SK-N-SH (cell line): ENCODE measurements around the gene MAG. TPM values are rescaled to one million over a fixed set of nuclear protein-coding genes. Genes with fewer than 3 reads are reported as not detected.

Source experiments
- CTCF ChIA-PET: fragments of 300-600, 350-600 bp; formaldehyde crosslinking; extraction: SDS; loops from one replicate; lab custom pipeline; 2021; lab: Yijun Ruan, JAX
- POLR2A ChIA-PET: fragments of 350-600 bp; sonication (Branson Sonifier 250); formaldehyde crosslinking; extraction: SDS; loops from one replicate; lab custom pipeline; 2020; ENCODE audit warnings: antibody characterized with exemption, inconsistent platforms; lab: Yijun Ruan, JAX
- DNase-seq: peaks from one replicate; pipeline ENCODE4 v3.0.0; 2012
- H2AFZ ChIP-seq: fragments of 200-600 bp; sonication (generic); 2 replicates; pipeline ENCODE4 v1.8.1; 2016; ENCODE audit warnings: antibody characterized with exemption, mild to moderate bottlenecking, low read depth
- H3F3A ChIP-seq: fragments of 200-600 bp; sonication (generic); replicated peaks from 2 replicates; pipeline ENCODE3; 2016; ENCODE audit warnings: antibody characterized with exemption, mild to moderate bottlenecking; ENCODE audit not compliant: insufficient read depth
- H3K27ac ChIP-seq, 2 experiments: fragments of 200-500 bp in 1 of 2; fragments of 200-600 bp in 1 of 2; sonication (Bioruptor generic) in 1 of 2; sonication (generic), shearing (Covaris generic) in 1 of 2; 2 replicates each; pipeline versions ENCODE4 v1.5.1 to v1.6.1; 2014 to 2016; ENCODE audit warnings: low read depth in 2 of 2, inconsistent platforms in 1 of 2, low read length in 1 of 2, mild to moderate bottlenecking in 1 of 2, mixed read lengths in 1 of 2
- H3K27me3 ChIP-seq: fragments of 200-600 bp; sonication (generic), shearing (Covaris generic); 2 replicates; pipeline ENCODE4 v1.6.1; 2016; ENCODE audit warnings: mixed run types; ENCODE audit not compliant: insufficient read depth
- H3K36me3 ChIP-seq, 2 experiments: fragments of 200-500 bp in 1 of 2; fragments of 200-600 bp in 1 of 2; sonication (Bioruptor generic) in 1 of 2; sonication (generic) in 1 of 2; replicated peaks in 1 of 2; 2 replicates each; pipeline versions ENCODE3 to v1.5.1; 2014 to 2016; ENCODE audit warnings: low read length in 1 of 2, mild to moderate bottlenecking in 1 of 2; ENCODE audit not compliant: insufficient read depth in 2 of 2, control insufficient read depth in 1 of 2
- H3K4me1 ChIP-seq, 2 experiments: fragments of 200-500 bp in 1 of 2; fragments of 200-600 bp in 1 of 2; sonication (Bioruptor generic) in 1 of 2; sonication (generic), shearing (Covaris generic) in 1 of 2; 2 replicates each; pipeline versions ENCODE4 v1.5.1 to v1.6.1; 2014 to 2016; ENCODE audit warnings: low read depth in 1 of 2, low read length in 1 of 2, mixed run types in 1 of 2; ENCODE audit not compliant: insufficient read depth in 2 of 2, control insufficient read depth in 1 of 2
- H3K4me2 ChIP-seq: fragments of 200-600 bp; sonication (generic), shearing (Covaris generic); 2 replicates; pipeline ENCODE4 v1.6.1; 2017; ENCODE audit warnings: mixed run types
- H3K4me3 ChIP-seq, 2 experiments: fragments of 200-500 bp in 1 of 2; fragments of 200-600 bp in 1 of 2; sonication (Bioruptor generic) in 1 of 2; sonication (generic), shearing (Covaris generic) in 1 of 2; 2 replicates each; pipeline versions ENCODE4 v1.5.1 to v1.8.1; 2014 to 2016; ENCODE audit warnings: low read depth in 2 of 2, inconsistent platforms in 1 of 2, low read length in 1 of 2, mild to moderate bottlenecking in 1 of 2, mixed read lengths in 1 of 2, moderate library complexity in 1 of 2
- H3K79me2 ChIP-seq: fragments of 200-600 bp; sonication (generic); 2 replicates; pipeline ENCODE4 v1.8.1; 2017; ENCODE audit warnings: mild to moderate bottlenecking; ENCODE audit not compliant: insufficient read depth
- H3K9ac ChIP-seq: fragments of 200-600 bp; sonication (generic); 2 replicates; pipeline ENCODE4 v1.6.1; 2017; ENCODE audit warnings: mixed run types
- H3K9me2 ChIP-seq: fragments of 200-600 bp; sonication (generic); 2 replicates; pipeline ENCODE4 v1.6.1; 2017; ENCODE audit warnings: mixed run types
- H3K9me3 ChIP-seq: fragments of 200-600 bp; sonication (generic); 2 replicates; pipeline ENCODE4 v1.6.1; 2017; ENCODE audit warnings: mixed run types, mild to moderate bottlenecking, moderate library complexity
- H4K20me1 ChIP-seq: fragments of 200-600 bp; sonication (generic); 2 replicates; pipeline ENCODE4 v1.6.1; 2017; ENCODE audit warnings: mild to moderate bottlenecking, mixed run types; ENCODE audit not compliant: insufficient read depth
- CHD2 ChIP-seq: fragments of 150-350 bp; IDR thresholded peaks from 2 replicates; pipeline ENCODE4 v1.6.1; 2018; ENCODE audit warnings: low read length; ENCODE audit not compliant: partially characterized antibody
- ELF1 ChIP-seq: IDR thresholded peaks from 2 replicates; pipeline ENCODE4 v1.4.0; 2012
- FOSL2 ChIP-seq: IDR thresholded peaks from 2 replicates; pipeline ENCODE4 v1.4.0; 2012; ENCODE audit warnings: low read depth, mild to moderate bottlenecking, moderate library complexity, borderline replicate concordance
- GATA2 ChIP-seq: sonication (generic); formaldehyde crosslinking; IDR thresholded peaks from 2 replicates; pipeline ENCODE4 v1.5.0; 2020; ENCODE audit warnings: mild to moderate bottlenecking, missing genetic modification reagents
- JUND ChIP-seq: IDR thresholded peaks from 2 replicates; pipeline ENCODE4 v1.4.0; 2012
- MXI1 ChIP-seq: IDR thresholded peaks from 2 replicates; pipeline ENCODE4 v1.6.1; 2012; ENCODE audit warnings: mild to moderate bottlenecking, low read depth, low read length, improper control_type of control experiment
- NFIC ChIP-seq: IDR thresholded peaks from 2 replicates; pipeline ENCODE4 v1.4.0; 2012; ENCODE audit warnings: borderline replicate concordance
- POLR2AphosphoS5 ChIP-seq: IDR thresholded peaks from 2 replicates; pipeline ENCODE4 v1.6.1; 2012; ENCODE audit warnings: low read depth, low read length
- SMC3 ChIP-seq: IDR thresholded peaks from 2 replicates; pipeline ENCODE4 v1.6.1; 2012; ENCODE audit warnings: low read depth, low read length, improper control_type of control experiment
- TAF1 ChIP-seq: IDR thresholded peaks from 2 replicates; pipeline ENCODE4 v1.6.1; 2012; ENCODE audit warnings: low read depth, mild to moderate bottlenecking, low read length, moderate library complexity, borderline replicate concordance
- TCF12 ChIP-seq: IDR thresholded peaks from 2 replicates; pipeline ENCODE4 v1.4.0; 2012
- WGBS: methylation state at CpG from one replicate; pipeline ENCODE4 v1.1.6; 2017; ENCODE audit warnings: low lambda C conversion rate; 5-methylcytosine and 5-hydroxymethylcytosine counted together
- polyA plus RNA-seq, 3 experiments: library from polyadenylated mRNA; depleted of rRNA; stranded (reverse); fragments of >200 nt; gene quantifications; 2 replicates each; pipeline ENCODE4 v1.2.3, GENCODE V29; 2012
- TF ChIP-seq, protein P1 (sequence below): IDR thresholded peaks from 2 replicates; pipeline ENCODE4 v1.4.0; 2012; ENCODE audit warnings: low read depth, borderline replicate concordance
- TF ChIP-seq, protein P2 (sequence below): IDR thresholded peaks from 2 replicates; pipeline ENCODE4 v1.6.1; 2012; ENCODE audit warnings: mild to moderate bottlenecking, low read depth, low read length, moderate library complexity
- TF ChIP-seq, protein P3 (sequence below): fragments of 200-600 bp; sonication (generic); IDR thresholded peaks from 2 replicates; pipeline ENCODE4 v1.6.1; 2017; ENCODE audit warnings: antibody characterized with exemption, mild to moderate bottlenecking, moderate library complexity

MAG gene
- polyA plus RNA-seq, 1 of the 3 experiments (the other 2 are of a cell fraction) = not detected

DNA sequence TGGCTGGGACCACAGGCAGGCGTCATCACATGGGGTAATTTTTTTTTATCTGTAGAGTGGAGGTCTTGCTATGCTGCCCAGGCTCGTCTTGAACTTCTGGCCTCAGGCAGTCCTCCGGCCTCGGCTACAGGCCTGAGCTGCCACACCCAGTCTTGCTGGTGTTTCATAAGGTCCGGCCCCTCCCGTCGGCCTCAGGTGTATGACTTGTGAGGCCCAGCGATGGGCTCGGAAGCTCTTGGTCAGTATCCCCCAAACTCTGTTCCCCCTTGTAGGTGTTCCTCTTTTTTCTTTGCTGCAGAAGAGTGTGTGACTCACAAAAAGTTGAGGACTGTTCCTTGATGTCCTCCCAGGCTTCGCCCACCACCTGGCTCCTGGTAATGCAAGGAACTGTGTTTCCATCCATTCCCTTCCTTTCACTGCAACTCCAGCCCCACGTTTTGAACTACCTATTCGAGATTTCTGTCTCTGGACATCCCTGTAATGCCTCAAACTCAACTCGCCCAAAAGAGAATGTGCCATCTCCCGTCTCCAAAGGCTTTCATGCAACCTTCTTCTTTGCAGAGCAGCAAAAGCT is 18.2 kb upstream of the MAG start:
- no peak overlapping the region for H3K27ac ChIP-seq
- CTCF ChIA-PET = interaction anchor here (1.3 kb wide), 1 partner anchor 8 kb away, joined by 3 read pairs; the partner anchor contains the start of gene HAMP
- H3F3A ChIP-seq = no peaks in the 10 kb centered on the region
- POLR2A ChIA-PET = no interaction called here
- H3K9ac ChIP-seq = no peak overlapping the region
- no peak for TF ChIP-seq CHD2
- TF ChIP-seq SMC3 = no peak
- TF ChIP-seq GATA2 (CRISPR knock-in tag) = no peak
- no peak for TF ChIP-seq JUND
- no peak for TF ChIP-seq POLR2AphosphoS5
- TF ChIP-seq, protein P1, sequence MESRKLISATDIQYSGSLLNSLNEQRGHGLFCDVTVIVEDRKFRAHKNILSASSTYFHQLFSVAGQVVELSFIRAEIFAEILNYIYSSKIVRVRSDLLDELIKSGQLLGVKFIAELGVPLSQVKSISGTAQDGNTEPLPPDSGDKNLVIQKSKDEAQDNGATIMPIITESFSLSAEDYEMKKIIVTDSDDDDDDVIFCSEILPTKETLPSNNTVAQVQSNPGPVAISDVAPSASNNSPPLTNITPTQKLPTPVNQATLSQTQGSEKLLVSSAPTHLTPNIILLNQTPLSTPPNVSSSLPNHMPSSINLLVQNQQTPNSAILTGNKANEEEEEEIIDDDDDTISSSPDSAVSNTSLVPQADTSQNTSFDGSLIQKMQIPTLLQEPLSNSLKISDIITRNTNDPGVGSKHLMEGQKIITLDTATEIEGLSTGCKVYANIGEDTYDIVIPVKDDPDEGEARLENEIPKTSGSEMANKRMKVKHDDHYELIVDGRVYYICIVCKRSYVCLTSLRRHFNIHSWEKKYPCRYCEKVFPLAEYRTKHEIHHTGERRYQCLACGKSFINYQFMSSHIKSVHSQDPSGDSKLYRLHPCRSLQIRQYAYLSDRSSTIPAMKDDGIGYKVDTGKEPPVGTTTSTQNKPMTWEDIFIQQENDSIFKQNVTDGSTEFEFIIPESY = no peak
- TF ChIP-seq MXI1 = no peak
- TF ChIP-seq, protein P2, sequence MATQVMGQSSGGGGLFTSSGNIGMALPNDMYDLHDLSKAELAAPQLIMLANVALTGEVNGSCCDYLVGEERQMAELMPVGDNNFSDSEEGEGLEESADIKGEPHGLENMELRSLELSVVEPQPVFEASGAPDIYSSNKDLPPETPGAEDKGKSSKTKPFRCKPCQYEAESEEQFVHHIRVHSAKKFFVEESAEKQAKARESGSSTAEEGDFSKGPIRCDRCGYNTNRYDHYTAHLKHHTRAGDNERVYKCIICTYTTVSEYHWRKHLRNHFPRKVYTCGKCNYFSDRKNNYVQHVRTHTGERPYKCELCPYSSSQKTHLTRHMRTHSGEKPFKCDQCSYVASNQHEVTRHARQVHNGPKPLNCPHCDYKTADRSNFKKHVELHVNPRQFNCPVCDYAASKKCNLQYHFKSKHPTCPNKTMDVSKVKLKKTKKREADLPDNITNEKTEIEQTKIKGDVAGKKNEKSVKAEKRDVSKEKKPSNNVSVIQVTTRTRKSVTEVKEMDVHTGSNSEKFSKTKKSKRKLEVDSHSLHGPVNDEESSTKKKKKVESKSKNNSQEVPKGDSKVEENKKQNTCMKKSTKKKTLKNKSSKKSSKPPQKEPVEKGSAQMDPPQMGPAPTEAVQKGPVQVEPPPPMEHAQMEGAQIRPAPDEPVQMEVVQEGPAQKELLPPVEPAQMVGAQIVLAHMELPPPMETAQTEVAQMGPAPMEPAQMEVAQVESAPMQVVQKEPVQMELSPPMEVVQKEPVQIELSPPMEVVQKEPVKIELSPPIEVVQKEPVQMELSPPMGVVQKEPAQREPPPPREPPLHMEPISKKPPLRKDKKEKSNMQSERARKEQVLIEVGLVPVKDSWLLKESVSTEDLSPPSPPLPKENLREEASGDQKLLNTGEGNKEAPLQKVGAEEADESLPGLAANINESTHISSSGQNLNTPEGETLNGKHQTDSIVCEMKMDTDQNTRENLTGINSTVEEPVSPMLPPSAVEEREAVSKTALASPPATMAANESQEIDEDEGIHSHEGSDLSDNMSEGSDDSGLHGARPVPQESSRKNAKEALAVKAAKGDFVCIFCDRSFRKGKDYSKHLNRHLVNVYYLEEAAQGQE = no peak
- no peak for TF ChIP-seq ELF1
- no peak for TF ChIP-seq TCF12
- TF ChIP-seq TAF1 = no peak
- DNase-seq = no peak
- no peak overlapping the region for H2AFZ ChIP-seq
- no peaks in the 10 kb centered on the region for H4K20me1 ChIP-seq
- peaks cover 28 to 37% of the 10 kb centered on the region in 2 experiments for H3K36me3 ChIP-seq
- peaks cover 5% of the 10 kb centered on the region for H3K79me2 ChIP-seq
- no peaks in the 10 kb centered on the region for H3K27me3 ChIP-seq
- 90% methylated on average over 14 of the region's 14 CpGs for WGBS
- H3K4me3 ChIP-seq = no peak overlapping the region
- H3K9me2 ChIP-seq = no peaks in the 10 kb centered on the region
- H3K9me3 ChIP-seq = no peaks in the 10 kb centered on the region
- H3K4me2 ChIP-seq = no peak overlapping the region
- H3K4me1 ChIP-seq = peaks cover 4 to 7% of the 10 kb centered on the region in 2 experiments; a peak in 1 of 4 replicates

DNA sequence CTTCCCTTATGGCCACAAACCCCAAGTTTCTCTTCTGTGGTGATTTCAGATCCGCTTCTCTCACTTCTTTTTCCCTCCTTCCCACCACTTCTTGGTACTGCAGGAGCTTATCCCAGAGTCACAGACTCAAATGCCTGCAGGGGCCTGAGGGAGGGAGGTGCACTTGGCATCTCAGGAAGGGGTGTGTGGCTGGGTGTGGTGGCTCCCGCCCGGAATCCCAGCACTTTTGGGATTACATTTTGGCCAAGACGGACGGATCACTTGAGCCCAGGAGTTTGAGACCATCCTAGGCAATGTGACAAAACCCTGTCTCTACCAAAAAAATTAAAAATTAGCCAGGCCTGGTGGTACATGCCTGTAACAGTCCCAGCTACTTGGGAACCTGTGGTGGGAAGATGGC is 17.6 kb upstream of the MAG start:
- CTCF ChIA-PET = interaction anchor here (1.4 kb wide), 1 partner anchor 31 kb away, joined by 3 read pairs; no protein-coding TSS in a partner anchor
- H3K9me2 ChIP-seq = no peaks in the 10 kb centered on the region
- no peak overlapping the region for H3K9ac ChIP-seq
- H3K4me3 ChIP-seq = no peak overlapping the region
- H3K4me2 ChIP-seq = no peak overlapping the region
- H3F3A ChIP-seq = no peaks in the 10 kb centered on the region
- no peaks in the 10 kb centered on the region for H3K27me3 ChIP-seq
- H3K9me3 ChIP-seq = no peaks in the 10 kb centered on the region
- 94% methylated on average over 5 of the region's 5 CpGs for WGBS
- peaks cover 28 to 40% of the 10 kb centered on the region in 2 experiments for H3K36me3 ChIP-seq
- H2AFZ ChIP-seq = no peak overlapping the region
- no peak for DNase-seq
- H3K79me2 ChIP-seq = peaks cover 5% of the 10 kb centered on the region
- POLR2A ChIA-PET = no interaction called here
- H3K4me1 ChIP-seq = peaks cover 4 to 7% of the 10 kb centered on the region in 2 experiments; a peak in 1 of 4 replicates
- TF ChIP-seq, protein P3, sequence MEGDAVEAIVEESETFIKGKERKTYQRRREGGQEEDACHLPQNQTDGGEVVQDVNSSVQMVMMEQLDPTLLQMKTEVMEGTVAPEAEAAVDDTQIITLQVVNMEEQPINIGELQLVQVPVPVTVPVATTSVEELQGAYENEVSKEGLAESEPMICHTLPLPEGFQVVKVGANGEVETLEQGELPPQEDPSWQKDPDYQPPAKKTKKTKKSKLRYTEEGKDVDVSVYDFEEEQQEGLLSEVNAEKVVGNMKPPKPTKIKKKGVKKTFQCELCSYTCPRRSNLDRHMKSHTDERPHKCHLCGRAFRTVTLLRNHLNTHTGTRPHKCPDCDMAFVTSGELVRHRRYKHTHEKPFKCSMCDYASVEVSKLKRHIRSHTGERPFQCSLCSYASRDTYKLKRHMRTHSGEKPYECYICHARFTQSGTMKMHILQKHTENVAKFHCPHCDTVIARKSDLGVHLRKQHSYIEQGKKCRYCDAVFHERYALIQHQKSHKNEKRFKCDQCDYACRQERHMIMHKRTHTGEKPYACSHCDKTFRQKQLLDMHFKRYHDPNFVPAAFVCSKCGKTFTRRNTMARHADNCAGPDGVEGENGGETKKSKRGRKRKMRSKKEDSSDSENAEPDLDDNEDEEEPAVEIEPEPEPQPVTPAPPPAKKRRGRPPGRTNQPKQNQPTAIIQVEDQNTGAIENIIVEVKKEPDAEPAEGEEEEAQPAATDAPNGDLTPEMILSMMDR = no peak
- TF ChIP-seq FOSL2 = no peak
- TF ChIP-seq NFIC = no peak
- TF ChIP-seq, protein P2 = no peak
- H3K27ac ChIP-seq = no peak overlapping the region
- no peaks in the 10 kb centered on the region for H4K20me1 ChIP-seq
